SK-N-MC (cell line): Measurements from ENCODE around the gene SSTR3.
"Not testable (repeated sequence)": the region's sequence is repeated elsewhere in the genome, so short reads cannot be mapped to it uniquely, and the experiment has no call there.

Experiments used
- DNase-seq: peaks from one replicate; pipeline ENCODE4 v3.0.0-alpha.2; 2011; ENCODE audit warnings: low read depth, low spot score
- H3K27ac ChIP-seq: fragments of 200-600 bp; sonication (generic); 2 replicates; pipeline ENCODE4 v1.5.1; 2016; ENCODE audit warnings: mixed run types
- H3K36me3 ChIP-seq: fragments of 200-600 bp; sonication (generic); 2 replicates; pipeline ENCODE4 v1.6.1; 2017; ENCODE audit warnings: antibody characterized with exemption, low read length, mixed read lengths; ENCODE audit not compliant: insufficient read depth
- H3K4me3 ChIP-seq: fragments of 200-600 bp; sonication (generic); 2 replicates; pipeline ENCODE4 v1.5.1; 2016
- H3K9ac ChIP-seq: fragments of 200-600 bp; sonication (generic); 2 replicates; pipeline ENCODE4 v1.8.0; 2017; ENCODE audit warnings: mixed run types, mixed read lengths; ENCODE audit not compliant: insufficient read length
- H3K9me3 ChIP-seq: fragments of 200-600 bp; sonication (generic); 2 replicates; pipeline ENCODE4 v1.6.1; 2017; ENCODE audit warnings: low read depth, mild to moderate bottlenecking, antibody characterized with exemption, low read length, moderate library complexity, mixed read lengths
- EZH2 ChIP-seq: fragments of 200-600 bp; sonication (generic); IDR thresholded peaks from one replicate; pipeline ENCODE4 v1.6.1; 2017; ENCODE audit warnings: antibody characterized with exemption
- FOXP2 ChIP-seq: optimal IDR thresholded peaks from 2 replicates; pipeline ENCODE3; 2011; ENCODE audit warnings: mild to moderate bottlenecking, moderate library complexity; ENCODE audit not compliant: insufficient read depth; ENCODE audit errors: extremely low read length, control extremely low read depth
- POLR2AphosphoS5 ChIP-seq: IDR thresholded peaks from 2 replicates; pipeline ENCODE4 v1.6.1; 2012; ENCODE audit warnings: mild to moderate bottlenecking, low read depth, low read length, borderline replicate concordance

Gene SSTR3

GRCh38 chr22:37203354-37204044 is 8.8 kb downstream of the SSTR3 start:
- H3K36me3 ChIP-seq, result no peaks in the 10 kb centered on the region
- H3K4me3 ChIP-seq, result no peak overlapping the region
- DNase-seq, result no peak
- TF ChIP-seq FOXP2 (no peak), POLR2AphosphoS5 (no peak), EZH2 (no peak)
- no peak overlapping the region for H3K9ac ChIP-seq
- H3K27ac ChIP-seq, result no peak overlapping the region
- no peaks in the 10 kb centered on the region for H3K9me3 ChIP-seq

GRCh38 chr22:37202716-37203115 is 9.6 kb downstream of the SSTR3 start:
- Histone ChIP-seq H3K27ac (no peak overlapping the region), H3K9ac (no peak overlapping the region), H3K9me3 (no peaks in the 10 kb centered on the region), H3K4me3 (no peak overlapping the region), H3K36me3 (no peaks in the 10 kb centered on the region)
- no peak for TF ChIP-seq POLR2AphosphoS5
- TF ChIP-seq EZH2, result no peak
- no peak for TF ChIP-seq FOXP2
- no peak for DNase-seq

GRCh38 chr22:37202001-37202555 is 10.2 kb downstream of the SSTR3 start:
- H3K4me3 ChIP-seq, result no peak overlapping the region
- H3K9me3 ChIP-seq, result no peaks in the 10 kb centered on the region
- no peak for DNase-seq
- TF ChIP-seq FOXP2, result no peak
- no peak for TF ChIP-seq EZH2
- no peak for TF ChIP-seq POLR2AphosphoS5
- H3K9ac ChIP-seq, result no peak overlapping the region
- H3K36me3 ChIP-seq, result no peaks in the 10 kb centered on the region
- no peak overlapping the region for H3K27ac ChIP-seq

GRCh38 chr22:37201443-37201820 is 10.8 kb downstream of the SSTR3 start:
- not testable (repeated sequence) for DNase-seq

GRCh38 chr22:37199760-37200108 is 12.5 kb downstream of the SSTR3 start:
- peak overlapping the region; percentile 63 for H3K9ac ChIP-seq
- DNase-seq, result no peak

More at GRCh38 chr22:37201443-37201820, 10.8 kb downstream of the SSTR3 start:
- not testable (repeated sequence) for H3K9ac ChIP-seq, H3K27ac ChIP-seq, H3K4me3 ChIP-seq, H3K9me3 ChIP-seq, H3K36me3 ChIP-seq

GRCh38 chr22:37199103-37199759 is 13.0 kb downstream of the SSTR3 start:
- TF ChIP-seq FOXP2, result peak; percentile 28
- no peak for TF ChIP-seq EZH2
- TF ChIP-seq POLR2AphosphoS5, result peak; percentile 95
- H3K9ac ChIP-seq, result peak overlapping the region; percentile 89
- H3K9me3 ChIP-seq, result no peaks in the 10 kb centered on the region
- peak overlapping the region; percentile 65; the same call in 1 of the 2 replicates for H3K27ac ChIP-seq
- H3K36me3 ChIP-seq, result no peaks in the 10 kb centered on the region
- peak overlapping the region; percentile 78 for H3K4me3 ChIP-seq
- peak; percentile 75 for DNase-seq

More at GRCh38 chr22:37199760-37200108, 12.5 kb downstream of the SSTR3 start:
- no peaks in the 10 kb centered on the region for H3K9me3 ChIP-seq
- peak overlapping the region; percentile 37 for H3K4me3 ChIP-seq
- no peaks in the 10 kb centered on the region for H3K36me3 ChIP-seq
- TF ChIP-seq EZH2 (no peak), POLR2AphosphoS5 (no peak), FOXP2 (no peak)
- no peak overlapping the region for H3K27ac ChIP-seq

GRCh38 chr22:37198258-37199102 is 13.8 kb downstream of the SSTR3 start:
- Histone ChIP-seq H3K27ac (peak overlapping the region; percentile 65; the same call in 1 of the 2 replicates), H3K9me3 (no peaks in the 10 kb centered on the region), H3K4me3 (peak overlapping the region; percentile 78), H3K9ac (peak overlapping the region; percentile 89), H3K36me3 (no peaks in the 10 kb centered on the region)
- DNase-seq, result no peak
- TF ChIP-seq POLR2AphosphoS5 (no peak), FOXP2 (no peak), EZH2 (no peak)
